Measurements from ENCODE around the gene CUL9.

CUL9 gene

GRCh38 chr6:43269273-43270007, 87.4 kb downstream of the CUL9 start:
- DNase-seq (ENCODE audit: low read depth in 2 of 3, low spot score in 2 of 3), result no peak

- DNase-seq (ENCODE audit: low read depth in 2 of 3, low spot score in 2 of 3), result no peak
These were observed 89.3 kb downstream of the CUL9 start for GRCh38 chr6:43271103-43271815.

- DNase-seq (ENCODE audit: low read depth in 2 of 3, low spot score in 2 of 3), result no peak
These were observed 89.9 kb downstream of the CUL9 start for GRCh38 chr6:43271944-43272343.

- no peak for DNase-seq (ENCODE audit: low read depth in 2 of 3, low spot score in 2 of 3)
These were observed 91.7 kb downstream of the CUL9 start for GRCh38 chr6:43273707-43274106.
